Peyer's patch (tissue), 4 donors: ENCODE results near the gene ZNF354C.

Experiments used
- CTCF ChIP-seq, 6 experiments: fragments of 450-650 bp in 4 of 6; fragments of 200-600 bp in 2 of 6; sonication (generic) in 1 of 6; IDR thresholded peaks; one replicate each; pipeline ENCODE4 v1.5.1; 2017 to 2019; ENCODE audit warnings: antibody characterized with exemption in 6 of 6, mild to moderate bottlenecking in 3 of 6, moderate library complexity in 1 of 6
- POLR2A ChIP-seq, 2 donors: fragments of 450-650 bp; IDR thresholded peaks; one replicate each; pipeline ENCODE4 v1.5.1; 2017; ENCODE audit warnings: antibody characterized with exemption in 2 of 2, mild to moderate bottlenecking in 2 of 2, moderate library complexity in 2 of 2

GRCh38 chr5:179132586-179133355, 72.6 kb downstream of the ZNF354C start:
- TF ChIP-seq POLR2A (IDR thresholded peaks at IDR 0.05) (no peak), CTCF (IDR thresholded peaks at IDR 0.05) (no peak)
